ENCODE data around the gene UBL7.

The UBL7 gene

GRCh38 chr15:74438721-74439316 lies 22.1 kb downstream of the UBL7 start:
- DNase-seq, result peak; percentile 79

GRCh38 chr15:74438206-74438605 lies 22.8 kb downstream of the UBL7 start:
- DNase-seq, result no peak

- DNase-seq, result no peak
Measured at GRCh38 chr15:74434263-74435136, 26.5 kb downstream of the UBL7 start.

GRCh38 chr15:74433592-74434262 lies 27.2 kb downstream of the UBL7 start, which contains the start of gene SEMA7A:
TSS of gene SEMA7A (minus strand) at chr15:74433958. CDS start at chr15:74433918, 40 bp downstream.
- peak; percentile 78 for DNase-seq

- DNase-seq, result peak; percentile 29
Measured at GRCh38 chr15:74432968-74433591, 27.9 kb downstream of the UBL7 start.

- no peak for DNase-seq
Measured at GRCh38 chr15:74432271-74432967, 28.5 kb downstream of the UBL7 start.

GRCh38 chr15:74431645-74432044 lies 29.3 kb downstream of the UBL7 start:
- DNase-seq, result peak; percentile 40

- DNase-seq, result no peak
Measured at GRCh38 chr15:74431116-74431515, 29.8 kb downstream of the UBL7 start.

- no peak for DNase-seq
Measured at GRCh38 chr15:74430510-74430951, 30.4 kb downstream of the UBL7 start.

GRCh38 chr15:74429781-74430400 lies 31.1 kb downstream of the UBL7 start:
- no peak for DNase-seq

GRCh38 chr15:74428970-74429780 lies 31.8 kb downstream of the UBL7 start:
- DNase-seq, result no peak

GRCh38 chr15:74428442-74428787 lies 32.5 kb downstream of the UBL7 start:
- no peak for DNase-seq

GRCh38 chr15:74427607-74428441 lies 33.1 kb downstream of the UBL7 start:
- no peak for DNase-seq

GRCh38 chr15:74426404-74427281 lies 34.3 kb downstream of the UBL7 start:
- DNase-seq, result no peak

GRCh38 chr15:74425630-74426029 lies 35.3 kb downstream of the UBL7 start:
- DNase-seq, result no peak

- DNase-seq, result no peak
Measured at GRCh38 chr15:74424901-74425528, 35.9 kb downstream of the UBL7 start.

GRCh38 chr15:74423431-74424257 lies 37.3 kb downstream of the UBL7 start:
- DNase-seq, result no peak
